Esophagus mucosa (tissue), 1 donor: ENCODE data around the gene KIAA1614. TPM values are rescaled to one million over a fixed set of nuclear protein-coding genes. Genes with fewer than 3 reads are reported as not detected.

ENCODE experiments used
- ATAC-seq: fragments of 200-7000 bp; cut with Tn5 transposase; one replicate; pipeline ENCODE4 v1.9.1; 2020
- total RNA-seq: library from RNA; stranded (reverse); gene quantifications from one replicate; pipeline ENCODE4 v1.2.4, GENCODE V29; 2023
- donor health status: DM: yes; HTN: yes; CAD: no.

KIAA1614 gene
- total RNA-seq, 1 donor from 2014 or later: 0.36 TPM

DNA sequence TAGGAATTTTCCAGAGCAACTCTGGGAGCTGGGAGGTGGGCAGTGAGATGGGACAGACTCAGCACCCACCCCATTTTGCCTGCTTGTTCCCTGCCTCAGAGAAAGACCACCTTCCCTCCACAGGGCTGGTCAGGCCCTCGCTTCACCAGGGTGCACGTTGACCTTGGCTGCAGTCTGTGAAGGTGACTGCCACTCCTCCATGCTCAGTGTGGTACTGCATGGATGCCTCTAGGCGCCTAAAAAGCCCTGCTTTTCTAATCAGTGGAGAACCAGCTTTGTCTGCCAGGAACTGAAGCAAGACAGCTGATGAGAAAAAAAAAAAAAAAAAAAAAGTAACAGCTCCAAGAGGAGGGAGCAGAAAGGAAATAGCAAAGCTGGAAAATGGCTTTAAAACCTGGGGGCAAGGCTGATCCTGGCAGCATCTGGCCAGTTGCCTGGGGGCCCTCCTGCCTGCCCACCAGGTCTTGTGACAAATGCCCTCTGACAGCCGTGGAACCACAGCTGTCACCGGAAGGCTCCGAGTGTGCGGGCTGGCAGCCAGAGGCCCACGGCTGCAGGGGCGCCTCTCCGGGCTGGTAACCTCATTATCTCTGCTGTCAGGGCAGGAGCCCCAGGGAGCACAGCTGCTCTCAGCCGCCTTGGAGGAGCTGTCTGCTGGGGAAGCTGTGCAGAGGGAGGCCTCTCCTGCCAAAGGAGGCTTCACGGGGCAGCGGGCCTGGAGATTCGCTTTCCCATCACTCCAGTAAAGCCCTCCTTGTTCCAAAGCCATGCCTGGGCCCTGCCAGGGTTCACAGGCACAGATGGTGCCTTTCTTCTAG is 13.7 kb downstream of the KIAA1614 start:
- no peak for ATAC-seq

GRCh38 chr1:180927348-180927747 is 14.7 kb downstream of the KIAA1614 start:
- ATAC-seq: no peak

GRCh38 chr1:180927841-180928240 is 15.1 kb downstream of the KIAA1614 start:
- no peak for ATAC-seq

DNA sequence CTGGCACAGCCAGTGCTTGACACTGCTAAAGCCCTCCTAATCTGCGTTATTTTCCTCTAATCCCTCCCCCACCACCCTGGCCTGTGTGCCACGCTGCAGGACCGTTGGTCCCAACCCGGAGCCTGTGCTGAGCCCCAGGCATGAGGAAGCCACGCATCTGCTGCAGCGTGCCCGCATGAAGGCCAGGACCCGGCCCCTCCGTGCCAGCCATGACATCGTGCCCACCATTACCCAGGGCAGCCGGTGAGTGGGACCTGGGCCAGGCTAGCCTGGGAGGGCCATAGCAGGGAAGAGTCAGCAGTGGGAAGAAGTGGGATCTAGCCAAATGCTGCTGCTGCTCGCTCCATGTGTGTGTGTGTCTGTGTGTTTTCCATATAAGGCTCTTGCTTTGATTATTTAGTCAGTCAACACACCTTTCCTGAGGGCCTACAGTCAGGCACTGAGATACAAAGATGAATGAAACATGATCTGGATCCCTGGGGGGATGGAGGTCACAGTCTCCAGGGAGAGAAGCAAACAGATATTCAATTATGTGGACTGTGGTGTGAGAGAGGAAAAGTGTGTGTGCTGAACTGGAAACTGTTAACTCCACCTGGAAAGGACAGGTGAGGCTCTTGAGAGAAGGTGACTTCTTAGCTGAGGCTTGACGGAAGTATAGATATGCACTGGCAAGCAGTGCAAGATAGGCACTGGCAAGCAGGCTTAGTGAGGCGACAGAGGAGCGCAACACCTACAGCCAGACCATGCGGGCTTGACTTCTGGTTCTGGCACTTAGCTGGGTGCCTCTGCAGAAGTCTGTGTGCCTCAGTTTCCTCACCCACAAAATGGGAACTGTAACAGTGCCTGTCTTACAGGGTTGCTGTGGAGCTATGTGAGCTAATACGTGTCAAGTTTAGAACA is 15.9 kb downstream of the KIAA1614 start:
- ATAC-seq: no peak

- ATAC-seq: no peak
Observed at GRCh38 chr1:180929389-180929788, 16.7 kb downstream of the KIAA1614 start.

DNA sequence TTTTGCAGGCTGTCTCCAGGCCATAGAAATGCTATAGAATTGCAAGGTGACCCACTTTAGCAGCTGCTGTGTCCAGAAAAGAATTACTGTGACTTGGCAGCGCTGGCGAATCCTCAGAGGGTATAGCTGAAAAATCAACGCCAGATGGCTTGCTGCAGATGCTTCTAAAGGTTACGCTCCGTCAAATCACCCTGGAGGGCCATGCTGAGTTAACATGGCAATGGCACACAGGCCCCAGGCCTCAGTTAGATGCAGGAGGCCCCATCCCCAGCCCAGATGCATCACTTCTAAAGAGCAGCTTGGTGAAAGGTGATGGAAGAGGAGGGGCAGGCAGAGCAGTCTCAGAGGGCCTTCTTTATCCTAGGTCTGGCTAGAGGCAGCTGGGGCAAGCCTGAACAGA is 18.0 kb downstream of the KIAA1614 start:
- no peak for ATAC-seq

GRCh38 chr1:180931529-180931928 is 18.8 kb downstream of the KIAA1614 start:
- ATAC-seq: no peak

- ATAC-seq: no peak
Observed at GRCh38 chr1:180932378-180932777, 19.7 kb downstream of the KIAA1614 start.

DNA sequence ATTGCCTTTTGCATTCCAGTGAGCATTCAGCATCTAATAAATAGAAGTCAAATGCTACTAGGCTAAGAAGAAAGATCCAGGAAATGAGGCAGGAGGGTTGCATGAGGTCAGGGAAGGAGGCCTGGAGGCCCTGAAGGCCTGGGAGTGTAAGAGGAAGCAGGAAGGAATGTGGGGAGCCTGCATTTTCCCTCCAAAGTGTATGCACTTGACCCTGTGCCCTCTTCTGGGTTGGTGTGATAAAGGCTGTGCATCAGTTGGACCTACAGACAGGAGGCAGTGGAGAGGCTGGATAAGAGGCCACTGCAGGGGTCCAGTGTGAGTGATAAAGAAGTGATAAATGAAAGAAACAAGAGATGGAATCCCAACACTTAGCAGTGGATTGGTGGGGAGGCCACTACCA is 20.4 kb downstream of the KIAA1614 start:
- ATAC-seq: no peak

DNA sequence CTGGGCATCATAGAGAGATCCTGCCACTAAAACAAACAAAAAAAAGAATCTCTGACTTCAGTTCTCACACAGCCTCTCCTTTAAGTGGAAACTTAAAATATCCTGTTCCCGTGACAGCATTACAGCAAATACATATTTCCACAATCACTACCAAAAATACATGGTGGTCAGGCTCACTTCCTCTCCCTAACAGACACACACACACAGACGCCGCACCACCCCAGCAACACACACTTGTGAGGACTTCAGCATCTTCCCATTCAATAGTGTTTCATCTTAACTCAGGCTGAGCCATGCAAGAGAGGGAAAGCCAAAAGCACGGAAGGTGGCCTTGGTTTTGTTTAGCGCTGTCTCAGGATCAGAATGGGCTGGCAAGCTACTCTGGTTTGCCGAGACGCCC is 21.9 kb downstream of the KIAA1614 start:
- no peak for ATAC-seq

DNA sequence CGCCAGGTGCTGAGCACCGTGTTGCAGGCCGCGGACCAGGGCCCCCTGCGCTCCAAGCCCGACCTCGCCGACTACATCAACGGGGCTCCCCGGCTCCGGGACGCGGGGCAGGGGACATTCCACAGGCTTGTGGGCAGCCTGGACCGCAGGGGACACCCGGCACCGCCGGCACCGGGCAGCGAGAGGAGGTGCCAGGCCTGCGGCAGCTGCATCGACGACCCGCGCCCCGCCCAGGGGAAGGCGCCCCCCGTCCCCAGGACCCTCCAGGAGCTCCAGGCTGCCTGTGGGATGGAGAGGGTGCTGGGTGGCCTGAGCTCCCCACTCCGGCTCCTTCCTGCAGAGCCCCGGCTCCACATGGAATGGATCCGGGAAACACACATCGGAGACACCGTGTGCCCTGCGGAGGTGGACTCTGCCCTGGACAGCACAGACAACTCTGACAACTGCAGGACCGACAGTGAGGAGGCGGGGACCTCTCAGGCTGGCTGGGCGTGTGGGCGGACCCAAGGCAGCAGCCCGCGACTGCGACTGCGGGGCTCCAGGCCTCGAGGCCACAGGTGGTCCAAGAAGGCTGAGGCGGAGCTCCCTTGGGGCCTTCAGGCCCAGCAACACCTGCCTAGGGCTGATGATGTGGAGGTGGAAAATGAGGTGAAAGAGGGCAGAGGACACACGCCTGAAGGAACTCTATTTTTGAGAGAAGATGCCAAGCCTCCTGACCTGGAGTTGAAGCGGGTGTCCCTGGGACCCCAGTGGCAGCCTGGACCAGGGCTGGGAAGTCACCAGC is 22.8 kb downstream of the KIAA1614 start:
- no peak for ATAC-seq

DNA sequence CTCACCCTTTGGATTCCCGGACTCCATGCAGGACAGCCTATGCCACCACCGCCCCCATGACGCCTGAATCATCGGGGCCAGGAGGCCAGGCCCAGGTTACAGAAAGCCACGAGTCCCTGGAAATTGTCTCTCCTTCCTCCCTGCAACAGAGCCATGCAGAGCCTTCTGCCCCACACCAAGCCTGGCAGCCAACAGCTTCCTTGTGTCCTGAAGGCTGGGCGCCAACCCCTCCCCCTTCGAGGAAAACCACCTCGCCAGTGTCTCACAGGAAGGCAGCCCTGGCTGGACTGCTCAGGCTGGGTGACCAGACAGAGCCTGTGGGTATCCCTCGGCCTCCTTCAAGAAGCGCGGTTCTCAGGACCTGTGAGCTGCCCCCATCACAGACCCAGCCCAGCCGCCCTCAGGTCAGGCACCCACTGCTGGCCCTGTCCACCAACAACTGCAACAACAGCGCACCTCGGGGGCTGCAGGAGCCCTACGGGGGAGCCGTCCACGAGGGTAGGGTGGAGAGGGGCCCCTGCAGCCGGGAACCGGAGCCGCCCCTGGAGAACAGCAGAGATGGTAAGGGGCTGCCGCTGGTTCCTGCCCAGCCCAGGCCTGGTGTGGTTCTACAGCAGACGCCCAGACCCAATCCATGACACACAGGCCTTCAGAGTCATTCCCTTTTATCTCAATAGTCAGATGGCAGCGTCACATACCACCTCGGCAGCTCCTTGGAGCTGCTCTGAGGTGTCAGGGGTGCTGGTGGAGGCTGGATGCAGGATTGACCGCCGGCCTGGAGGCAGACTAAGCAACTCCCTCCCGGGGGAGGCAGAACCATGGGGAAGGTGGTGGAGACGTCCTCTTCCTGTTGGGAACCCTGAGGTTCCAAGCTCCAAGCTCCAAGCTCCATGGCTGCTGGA is 23.7 kb downstream of the KIAA1614 start:
- no peak for ATAC-seq

DNA sequence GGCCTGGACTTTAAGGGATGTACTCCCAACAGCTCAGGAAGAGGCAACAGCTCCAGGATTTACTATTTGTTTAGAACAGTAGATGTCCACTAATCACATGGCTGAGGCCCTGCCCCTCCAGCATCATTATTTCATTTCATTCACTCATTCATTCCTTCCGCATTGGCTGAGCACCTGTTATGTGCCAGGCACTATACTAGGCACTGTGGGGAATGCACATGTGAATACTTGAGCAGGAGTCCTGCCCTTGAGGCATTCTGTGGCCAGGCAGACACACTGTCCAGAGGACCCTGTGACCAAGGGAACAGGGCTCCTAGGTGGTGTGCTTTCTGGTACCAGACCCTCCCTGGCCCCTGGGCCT is 24.3 kb downstream of the KIAA1614 start:
- ATAC-seq: no peak

- ATAC-seq: no peak
Observed at GRCh38 chr1:180937624-180938225, 25.0 kb downstream of the KIAA1614 start.

- no peak for ATAC-seq
Observed at GRCh38 chr1:180939073-180939710, 26.5 kb downstream of the KIAA1614 start.

DNA sequence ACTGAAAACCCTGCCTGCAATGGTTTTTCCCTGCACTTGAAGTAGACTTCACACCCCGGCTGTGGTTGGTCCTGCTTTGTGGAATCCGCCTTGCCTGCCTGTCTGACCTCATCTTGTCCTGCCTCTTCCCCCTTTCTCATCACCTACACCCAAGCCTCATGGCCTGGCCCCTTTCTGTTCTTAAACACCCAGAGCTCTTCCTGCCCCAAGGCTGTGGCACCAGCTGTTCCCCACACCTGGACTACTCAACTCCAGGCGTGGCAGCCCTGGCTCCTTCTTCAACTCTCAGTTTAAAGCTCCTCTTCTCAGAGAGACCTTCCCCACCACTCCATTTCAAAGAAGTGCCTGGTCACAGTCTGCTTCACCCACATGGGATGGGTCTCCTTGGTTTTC is 27.0 kb downstream of the KIAA1614 start:
- no peak for ATAC-seq

DNA sequence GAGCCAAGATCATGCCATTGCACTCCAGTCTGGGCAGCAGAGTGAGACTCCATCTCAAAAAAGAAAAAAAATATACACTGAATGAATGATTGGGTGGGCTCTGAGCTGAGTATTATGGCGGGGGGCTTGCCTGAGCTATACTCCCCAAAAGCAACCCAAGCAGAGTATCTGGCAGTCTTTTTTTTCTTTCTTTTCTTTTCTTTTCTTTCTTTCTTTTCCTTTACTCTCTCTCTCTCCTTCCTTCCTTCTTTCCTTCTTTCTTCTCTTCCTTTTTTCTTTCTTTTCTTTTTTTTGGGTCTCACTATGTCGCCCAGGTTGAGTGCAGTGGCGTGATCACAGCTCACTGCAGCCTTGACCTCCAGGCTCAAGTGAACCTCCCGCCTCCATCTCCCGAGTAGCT is 27.7 kb downstream of the KIAA1614 start:
- ATAC-seq: no peak

DNA sequence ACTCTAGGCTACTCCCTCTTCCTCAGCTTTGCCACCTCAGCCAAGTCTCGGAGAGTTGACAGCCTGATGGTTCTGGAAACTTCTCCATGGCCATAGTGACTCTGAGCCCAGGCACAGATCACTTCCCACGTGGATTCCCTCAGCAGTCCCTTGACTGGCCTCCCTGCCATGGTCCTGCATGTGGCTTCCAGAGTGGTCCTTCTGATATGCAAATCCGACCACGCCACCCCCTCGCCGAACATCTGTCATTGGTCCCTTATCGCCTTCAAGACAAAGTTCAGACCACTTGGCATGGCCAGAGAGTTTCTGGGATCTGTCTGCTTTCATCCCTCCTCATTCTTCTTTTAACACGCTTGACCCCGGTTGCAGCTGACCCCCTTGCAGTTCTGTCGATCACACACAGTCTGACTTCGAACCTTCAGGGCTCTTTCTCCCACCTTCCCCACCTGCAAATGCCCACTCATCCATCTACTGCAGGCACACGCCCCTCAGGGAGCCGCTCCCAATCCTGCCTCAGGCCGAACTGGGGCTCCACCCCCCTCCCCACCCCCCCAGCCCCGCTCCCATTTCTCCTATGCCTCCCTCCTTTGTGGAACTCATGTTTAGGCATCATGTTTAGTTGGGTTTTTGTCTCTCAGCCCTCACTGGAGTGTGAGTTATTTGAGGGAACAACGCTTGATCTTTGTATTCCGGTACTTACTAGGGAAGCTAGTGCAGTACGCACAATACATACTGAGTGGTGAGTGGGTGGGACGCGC is 29.0 kb downstream of the KIAA1614 start:
- ATAC-seq: no peak

DNA sequence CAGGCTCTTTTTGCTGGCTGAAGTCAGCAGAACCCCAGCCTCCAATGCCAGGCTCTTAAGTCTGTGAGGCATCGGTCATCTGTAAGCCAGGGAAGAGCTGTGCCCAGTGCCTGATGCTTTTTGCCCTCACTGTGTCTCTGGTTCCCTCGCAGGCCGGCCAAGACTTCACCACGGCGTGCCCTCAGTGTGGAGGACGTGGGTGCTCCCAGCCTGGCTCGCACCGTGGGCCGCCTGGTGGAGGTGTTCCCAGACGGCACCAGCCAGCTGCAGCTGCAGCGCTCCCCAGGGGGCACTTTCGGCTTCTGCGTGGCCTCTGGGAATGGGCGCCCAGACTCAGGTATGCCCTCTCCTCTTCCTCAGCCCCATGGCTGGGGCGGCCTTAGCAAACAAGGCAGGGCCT is 32.5 kb downstream of the KIAA1614 start:
- ATAC-seq: no peak

- ATAC-seq: no peak
Observed at GRCh38 chr1:180945551-180945950, 32.9 kb downstream of the KIAA1614 start.
